PC-3 (cell line): ENCODE results near the gene BRI3. TPM values are rescaled to one million over a fixed set of nuclear protein-coding genes. Genes with fewer than 3 reads are reported as not detected.

ENCODE experiments used
- ATAC-seq: fragments of 200-7000 bp; cut with Tn5 transposase; 2 replicates; pipeline ENCODE4 v1.9.1; 2020; ENCODE audit warnings: mild to moderate bottlenecking, moderate library complexity
- BruUV-seq: library from RNA; stranded (reverse); fragments of 400-500 nt; replicated peaks from 2 replicates; lab custom pipeline; 2021; lab: Mats Ljungman, UMichigan
- CTCF ChIA-PET: fragments of 300-600 bp; sonication (Branson Sonifier 250); formaldehyde crosslinking; loops from one replicate; lab custom pipeline; 2022; ENCODE audit warnings: antibody characterized with exemption; lab: Charles Lee
- POLR2A ChIA-PET: fragments of 300-600 bp; sonication (Branson Sonifier 250); formaldehyde crosslinking; loops from one replicate; lab custom pipeline; 2022; ENCODE audit warnings: antibody characterized with exemption; ENCODE audit not compliant: unreplicated experiment; lab: Charles Lee
- DNase-seq: peaks from one replicate; pipeline ENCODE4 v3.0.0-alpha.2; 2015
- H2AFZ ChIP-seq: fragments of 300-600 bp; sonication (generic); 2 replicates; pipeline ENCODE4 v1.6.0; 2016; ENCODE audit warnings: antibody characterized with exemption, low read length
- H3F3A ChIP-seq: fragments of 300-600 bp; sonication (generic); one replicate; pipeline ENCODE4 v1.6.0; 2017; ENCODE audit warnings: antibody characterized with exemption, low read length, control low read depth, mild to moderate bottlenecking; ENCODE audit not compliant: unreplicated experiment
- H3K27ac ChIP-seq: fragments of 300-600 bp; sonication (generic); 2 replicates; pipeline ENCODE4 v1.5.1; 2016; ENCODE audit warnings: mild to moderate bottlenecking, low read length
- H3K27me3 ChIP-seq: fragments of 300-600 bp; sonication (generic); 2 replicates; pipeline ENCODE4 v1.6.1; 2016; ENCODE audit warnings: low read length, mixed read lengths
- H3K36me3 ChIP-seq: fragments of 300-600 bp; sonication (generic); 2 replicates; pipeline ENCODE4 v1.6.1; 2016; ENCODE audit warnings: low read depth, mixed run types, low read length, mixed read lengths
- H3K4me1 ChIP-seq: fragments of 300-600 bp; sonication (generic); 2 replicates; pipeline ENCODE4 v1.5.1; 2016; ENCODE audit warnings: low read length; ENCODE audit not compliant: insufficient read depth
- H3K4me2 ChIP-seq: fragments of 300-600 bp; sonication (generic); 2 replicates; pipeline ENCODE4 v1.6.0; 2016; ENCODE audit warnings: low read length
- H3K4me3 ChIP-seq: fragments of 300-600 bp; sonication (generic); 2 replicates; pipeline ENCODE4 v1.5.1; 2016; ENCODE audit warnings: mild to moderate bottlenecking, low read length, mixed read lengths
- H3K79me2 ChIP-seq: fragments of 300-600 bp; sonication (generic); 2 replicates; pipeline ENCODE4 v1.6.1; 2017; ENCODE audit warnings: low read length, mixed read lengths
- H3K9ac ChIP-seq: fragments of 300-600 bp; sonication (generic); 2 replicates; pipeline ENCODE4 v1.6.0; 2016; ENCODE audit warnings: mild to moderate bottlenecking, low read length
- H3K9me2 ChIP-seq: fragments of 300-600 bp; sonication (generic); replicated peaks from 2 replicates; pipeline ENCODE4 v1.6.1; 2016; ENCODE audit warnings: mixed run types, low read length, mixed read lengths
- H3K9me3 ChIP-seq: fragments of 300-600 bp; sonication (generic); 2 replicates; pipeline ENCODE4 v1.6.1; 2016; ENCODE audit warnings: low read length, mixed read lengths
- H4K20me1 ChIP-seq: fragments of 300-600 bp; sonication (generic); 2 replicates; pipeline ENCODE4 v1.6.1; 2016; ENCODE audit warnings: low read length, mixed read lengths
- CTCF ChIP-seq: fragments of 300-600 bp; sonication (generic); conservative IDR thresholded peaks from 2 replicates; pipeline ENCODE4 v1.5.1; 2017; ENCODE audit warnings: antibody characterized with exemption, low read depth, mild to moderate bottlenecking, low read length
- EZH2 ChIP-seq: fragments of 300-600 bp; sonication (generic); IDR thresholded peaks from one replicate; pipeline ENCODE4 v1.6.1; 2017; ENCODE audit warnings: antibody characterized with exemption, mild to moderate bottlenecking, low read length; ENCODE audit not compliant: unreplicated experiment
- EZH2phosphoT487 ChIP-seq: fragments of 300-600 bp; sonication (generic); IDR thresholded peaks from 2 replicates; pipeline ENCODE4 v1.6.1; 2018; ENCODE audit warnings: mild to moderate bottlenecking, antibody characterized with exemption, low read length, borderline replicate concordance
- intact Hi-C: fragments of 100-400 bp; cut with micrococcal nuclease; formaldehyde crosslinking; loops from 2 replicates; pipeline ENCODE4 v1.9.0; 2023
- total RNA-seq: library from RNA; depleted of rRNA; stranded (reverse); fragments of >200 nt; gene quantifications from 2 replicates; pipeline ENCODE4 v1.2.3, GENCODE V29; 2014

The BRI3 gene
- total RNA-seq, 1 experiment from 2014 or later: 55.0 TPM

GRCh38 chr7:98278408-98278807 lies 3.1 kb upstream of the BRI3 start:
- intact Hi-C loops: loop anchor here (10.0 kb wide), 1 partner anchor 1546 kb away; the partner anchor contains the start of gene CYP3A43
- no peak overlapping the region for H3K9ac ChIP-seq
- H3K4me1 ChIP-seq: peaks cover 11% of the 10 kb centered on the region
- no peaks in the 10 kb centered on the region for H3K36me3 ChIP-seq
- no TSS peak for BruUV-seq
- H3K4me3 ChIP-seq: no peak overlapping the region
- DNase-seq (no peak), ATAC-seq (no peak)
- no peak overlapping the region for H3K27ac ChIP-seq
- no peak for TF ChIP-seq EZH2phosphoT487
- peaks cover 17% of the 10 kb centered on the region for H3K79me2 ChIP-seq
- H3K9me2 ChIP-seq: no peaks in the 10 kb centered on the region
- no peaks in the 10 kb centered on the region for H3K27me3 ChIP-seq
- CTCF ChIA-PET: no interaction called here
- no peaks in the 10 kb centered on the region for H3K9me3 ChIP-seq
- H4K20me1 ChIP-seq: peaks cover 5% of the 10 kb centered on the region; the same call in 1 of the 2 replicates
- no peak overlapping the region for H3K4me2 ChIP-seq
- no peak overlapping the region for H2AFZ ChIP-seq
- POLR2A ChIA-PET: no interaction called here
- no peaks in the 10 kb centered on the region for H3F3A ChIP-seq

GRCh38 chr7:98278936-98279335 lies 2.5 kb upstream of the BRI3 start:
- H3K27me3 ChIP-seq: no peaks in the 10 kb centered on the region
- H3K79me2 ChIP-seq: peaks cover 22% of the 10 kb centered on the region
- no peaks in the 10 kb centered on the region for H3K36me3 ChIP-seq
- H3K4me3 ChIP-seq: no peak overlapping the region
- H3K4me2 ChIP-seq: no peak overlapping the region
- CTCF ChIA-PET: no interaction called here
- H3K4me1 ChIP-seq: peaks cover 16% of the 10 kb centered on the region
- H2AFZ ChIP-seq: no peak overlapping the region
- ATAC-seq (no peak), DNase-seq (no peak)
- no peak for TF ChIP-seq EZH2
- TF ChIP-seq CTCF: no peak
- TF ChIP-seq EZH2phosphoT487: no peak
- no TSS peak for BruUV-seq
- H4K20me1 ChIP-seq: peaks cover 5% of the 10 kb centered on the region; the same call in 1 of the 2 replicates
- H3F3A ChIP-seq: no peaks in the 10 kb centered on the region
- H3K9me2 ChIP-seq: no peaks in the 10 kb centered on the region
- H3K9me3 ChIP-seq: no peaks in the 10 kb centered on the region
- H3K27ac ChIP-seq: no peak overlapping the region
- POLR2A ChIA-PET: no interaction called here
- H3K9ac ChIP-seq: no peak overlapping the region
- intact Hi-C loops: loop anchor here (10.0 kb wide), 1 partner anchor 1546 kb away; the partner anchor contains the start of gene CYP3A43

- H2AFZ ChIP-seq: peak overlapping the region; percentile 99; the same call in 1 of the 2 replicates
- no peaks in the 10 kb centered on the region for H3F3A ChIP-seq
- H3K27ac ChIP-seq: no peak overlapping the region
- H4K20me1 ChIP-seq: peaks cover 9% of the 10 kb centered on the region
- intact Hi-C loops: loop anchor here (2.0 to 5.0 kb wide), 2 partner anchors 29 to 137 kb away; no protein-coding TSS in a partner anchor
- no peaks in the 10 kb centered on the region for H3K36me3 ChIP-seq
- H3K79me2 ChIP-seq: peaks cover 36% of the 10 kb centered on the region
- H3K27me3 ChIP-seq: no peaks in the 10 kb centered on the region
- CTCF ChIA-PET: no interaction called here
- BruUV-seq: no TSS peak
- no peak for DNase-seq
- TF ChIP-seq EZH2 (no peak), CTCF (no peak), EZH2phosphoT487 (no peak)
- no peaks in the 10 kb centered on the region for H3K9me2 ChIP-seq
- H3K4me3 ChIP-seq: peak overlapping the region; percentile 73; the same call in 1 of the 2 replicates
- no peak overlapping the region for H3K9ac ChIP-seq
- H3K4me2 ChIP-seq: peak overlapping the region; percentile 99
- no peaks in the 10 kb centered on the region for H3K9me3 ChIP-seq
- ATAC-seq: no peak
- POLR2A ChIA-PET: interaction anchor here (0.6 kb wide), 1 partner anchor 120 kb away, joined by 16 read pairs; the partner anchor contains the start of gene BAIAP2L1
- H3K4me1 ChIP-seq: peaks cover 30% of the 10 kb centered on the region
Observed at GRCh38 chr7:98280296-98280695, 1.2 kb upstream of the BRI3 start.
